Stimulated activated CD8-positive, alpha-beta memory T cell treated with anti-CD3 and anti-CD28 coated beads, Interleukin-12 subunit alpha, Interleukin-12 subunit beta, amount 100 ng/mL, for 4 hours (primary cell): ENCODE results near the gene ITSN1.
"Not testable (repeated sequence)": the region's sequence is repeated elsewhere in the genome, so short reads cannot be mapped to it uniquely, and the experiment has no call there.

Source experiments
- DNase-seq: peaks from one replicate; pipeline ENCODE4 v3.0.0-alpha.2; 2020; ENCODE audit warnings: low read depth

Gene ITSN1

DNA sequence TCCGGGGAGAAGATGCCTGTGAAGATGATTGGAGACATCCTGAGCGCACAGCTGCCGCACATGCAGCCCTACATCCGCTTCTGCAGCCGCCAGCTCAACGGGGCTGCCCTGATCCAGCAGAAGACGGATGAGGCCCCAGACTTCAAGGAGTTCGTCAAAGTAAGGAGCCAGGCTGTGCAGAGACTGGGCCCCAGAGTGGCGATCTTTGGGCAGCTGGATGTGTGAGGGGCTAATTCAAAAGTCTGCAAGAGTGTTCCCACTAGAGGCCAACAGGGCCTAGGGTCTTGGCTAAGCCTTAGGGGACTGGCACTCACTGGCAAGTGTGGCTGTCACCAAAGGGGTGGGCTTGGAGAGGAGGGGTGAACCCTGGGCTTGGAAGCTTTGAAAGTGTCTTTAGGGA lies 222.9 kb downstream of the ITSN1 start:
- no peak for DNase-seq

DNA sequence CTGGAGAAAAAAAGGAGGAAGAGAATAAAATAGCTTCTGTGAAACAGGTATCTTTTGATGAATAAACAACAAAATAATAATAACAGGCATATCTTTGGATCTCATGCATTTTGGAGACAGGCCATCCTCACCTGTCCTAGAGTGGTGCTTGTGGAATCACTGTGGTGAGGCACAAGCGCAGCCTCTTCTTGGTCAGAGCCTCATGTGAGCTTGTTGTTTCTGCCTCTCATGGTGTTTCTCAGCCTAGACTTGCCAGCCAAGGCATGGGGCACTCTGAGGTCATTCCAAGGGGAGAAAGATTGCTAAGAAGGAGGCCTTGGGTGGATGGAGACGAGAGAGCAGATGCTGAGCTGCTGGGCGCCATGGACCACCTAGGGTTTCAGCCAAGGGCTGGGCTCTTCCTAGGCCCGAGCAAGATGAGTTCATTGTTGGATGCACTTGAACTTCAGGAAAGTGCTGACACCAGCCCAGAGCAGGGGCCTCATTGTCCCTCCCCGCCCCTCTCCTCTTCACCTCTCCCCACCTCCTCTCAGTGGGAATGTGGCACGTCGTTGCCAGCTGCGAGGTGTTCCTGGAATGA lies 223.8 kb downstream of the ITSN1 start:
- no peak for DNase-seq

DNA sequence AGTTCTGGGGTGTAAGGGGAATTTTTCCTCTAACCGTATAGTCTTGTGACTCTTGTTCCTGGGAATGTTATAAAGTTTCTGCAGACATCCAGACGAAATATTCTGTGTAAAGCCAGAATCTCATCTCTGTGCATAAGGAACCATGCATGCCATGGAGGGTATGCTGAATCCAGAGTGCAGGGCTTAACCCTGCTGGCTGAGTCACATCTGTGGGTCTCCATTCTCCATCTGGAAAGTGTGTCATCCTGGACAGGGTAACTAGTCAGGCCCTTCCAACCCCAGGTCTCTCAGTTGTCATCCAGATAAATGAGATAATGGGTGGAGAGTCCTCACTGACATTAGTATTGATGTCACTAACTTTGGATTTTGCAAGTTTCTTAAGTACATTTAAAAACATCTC lies 224.5 kb downstream of the ITSN1 start:
- DNase-seq, result no peak

DNA sequence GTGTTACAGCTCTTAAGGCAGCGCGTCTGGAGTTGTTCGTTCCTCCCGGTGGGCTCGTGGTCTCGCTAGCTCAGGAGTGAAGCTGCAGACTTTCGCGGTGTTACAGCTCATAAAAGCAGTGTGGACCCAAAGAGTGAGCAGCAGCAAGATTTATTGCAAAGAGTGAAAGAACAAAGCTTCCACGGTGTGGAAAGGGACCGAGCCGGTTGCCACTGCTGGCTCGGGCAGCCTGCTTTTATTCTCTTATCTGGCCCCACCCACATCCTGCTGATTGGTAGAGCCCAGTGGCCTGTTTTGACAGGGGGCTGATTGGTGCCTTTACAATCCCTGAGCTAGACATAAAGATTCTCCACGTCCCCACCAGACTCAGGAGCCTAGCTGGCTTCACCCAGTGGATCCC lies 225.6 kb downstream of the ITSN1 start:
- not testable (repeated sequence) for DNase-seq

DNA sequence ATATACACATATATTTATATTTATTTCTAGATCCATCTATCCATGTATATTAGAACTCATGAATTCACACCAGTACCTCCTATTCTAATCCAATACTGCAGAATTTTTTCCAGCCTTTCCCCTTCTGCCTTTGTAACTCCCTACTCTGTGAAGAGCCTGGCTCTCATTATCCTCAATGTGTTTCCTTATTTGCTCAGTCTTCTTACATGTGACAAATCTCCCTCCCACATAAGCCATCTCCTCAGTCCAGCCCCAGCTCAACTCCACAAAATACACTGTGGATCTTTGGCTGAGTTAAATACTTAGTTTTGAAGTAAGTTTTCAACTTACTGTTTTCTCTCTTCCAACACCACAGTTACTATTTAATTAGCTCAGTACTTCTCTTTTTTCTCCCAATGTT lies 227.6 kb downstream of the ITSN1 start:
- no peak for DNase-seq

DNA sequence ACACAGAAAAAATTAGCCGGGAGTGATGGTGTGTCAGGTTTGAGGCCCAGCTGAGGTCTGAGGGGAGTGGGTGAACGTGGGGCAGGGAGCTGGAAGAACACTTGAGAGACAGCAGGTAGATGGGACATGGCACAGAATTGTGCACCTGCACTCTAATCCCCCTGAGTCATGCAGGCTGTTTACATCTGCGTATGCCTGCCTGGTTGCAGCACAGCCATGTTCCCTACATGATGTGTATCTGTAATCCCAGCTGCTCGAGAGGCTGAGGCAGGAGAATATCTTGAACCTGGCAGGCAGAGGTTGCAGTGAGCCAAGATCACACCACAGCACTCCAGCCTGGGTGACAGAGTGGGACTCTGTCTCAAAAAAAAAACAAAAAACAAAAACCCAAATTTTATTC lies 228.5 kb downstream of the ITSN1 start:
- no peak for DNase-seq

DNA sequence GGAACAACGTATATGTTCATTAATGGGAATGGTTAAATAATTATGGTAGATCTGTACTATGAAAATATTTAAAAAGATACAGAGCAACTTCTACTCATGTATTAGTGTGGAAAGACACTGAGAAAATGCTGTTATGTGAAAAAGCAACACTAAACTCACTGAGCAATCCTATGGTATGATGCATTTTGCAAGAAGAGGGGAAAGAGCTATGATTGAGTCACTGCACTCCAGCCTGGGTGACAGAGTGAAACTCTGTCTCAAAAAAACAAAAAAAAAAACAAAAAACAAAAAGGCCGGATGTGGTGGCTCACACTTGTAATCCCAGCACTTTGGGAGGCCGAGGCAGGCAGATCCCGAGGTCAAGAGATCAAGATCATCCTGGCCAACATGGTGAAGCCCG lies 228.9 kb downstream of the ITSN1 start:
- no peak for DNase-seq

DNA sequence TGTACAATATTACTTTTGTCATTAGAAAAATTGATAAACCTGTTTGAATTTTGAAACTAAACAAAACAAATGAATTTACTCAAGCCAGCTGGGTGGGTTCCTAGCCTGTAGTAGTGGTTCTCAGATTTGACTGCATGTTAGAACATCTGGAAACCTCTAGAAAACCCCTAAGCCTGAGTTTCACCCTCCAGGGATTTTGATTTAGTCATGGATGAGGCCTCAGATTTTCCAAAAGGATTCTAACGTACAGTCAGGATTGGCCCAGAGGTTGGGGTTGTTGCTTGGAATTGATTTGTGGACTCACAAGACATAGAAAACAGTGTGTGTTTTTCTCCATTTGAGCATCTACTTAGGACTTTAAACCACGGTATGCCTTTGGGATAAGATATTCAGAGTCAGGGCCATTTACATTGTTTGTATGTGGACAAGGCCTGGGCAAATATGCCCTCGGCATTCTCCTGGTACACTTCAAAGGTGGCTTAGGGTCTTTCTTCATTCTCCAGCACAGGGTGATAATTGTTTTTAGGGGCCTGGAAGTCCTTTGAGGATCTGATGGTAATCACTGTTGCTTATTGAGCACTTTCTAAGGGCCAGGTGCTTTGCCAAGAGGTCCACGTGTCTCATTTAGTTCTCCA lies 230.7 kb downstream of the ITSN1 start:
- DNase-seq, result no peak

DNA sequence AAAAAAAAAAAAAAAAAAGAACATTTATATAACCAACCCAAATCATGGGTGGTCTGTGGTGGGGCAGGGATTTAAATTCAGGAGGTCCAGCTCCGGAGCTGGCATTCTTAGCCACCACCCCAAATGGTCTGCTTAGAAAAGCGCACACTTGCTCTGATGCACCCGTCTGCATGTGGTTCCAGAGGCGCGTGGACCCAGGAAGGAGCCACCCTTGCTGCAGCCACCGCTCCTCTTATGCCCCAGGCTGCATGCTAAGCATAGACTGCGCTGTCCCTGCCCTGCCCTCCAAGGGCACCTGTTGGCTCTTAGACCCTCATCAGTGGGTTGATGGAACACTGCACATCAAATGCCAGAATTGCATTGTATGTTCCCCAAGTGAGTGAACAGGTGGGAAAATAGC lies 231.9 kb downstream of the ITSN1 start:
- DNase-seq, result no peak

DNA sequence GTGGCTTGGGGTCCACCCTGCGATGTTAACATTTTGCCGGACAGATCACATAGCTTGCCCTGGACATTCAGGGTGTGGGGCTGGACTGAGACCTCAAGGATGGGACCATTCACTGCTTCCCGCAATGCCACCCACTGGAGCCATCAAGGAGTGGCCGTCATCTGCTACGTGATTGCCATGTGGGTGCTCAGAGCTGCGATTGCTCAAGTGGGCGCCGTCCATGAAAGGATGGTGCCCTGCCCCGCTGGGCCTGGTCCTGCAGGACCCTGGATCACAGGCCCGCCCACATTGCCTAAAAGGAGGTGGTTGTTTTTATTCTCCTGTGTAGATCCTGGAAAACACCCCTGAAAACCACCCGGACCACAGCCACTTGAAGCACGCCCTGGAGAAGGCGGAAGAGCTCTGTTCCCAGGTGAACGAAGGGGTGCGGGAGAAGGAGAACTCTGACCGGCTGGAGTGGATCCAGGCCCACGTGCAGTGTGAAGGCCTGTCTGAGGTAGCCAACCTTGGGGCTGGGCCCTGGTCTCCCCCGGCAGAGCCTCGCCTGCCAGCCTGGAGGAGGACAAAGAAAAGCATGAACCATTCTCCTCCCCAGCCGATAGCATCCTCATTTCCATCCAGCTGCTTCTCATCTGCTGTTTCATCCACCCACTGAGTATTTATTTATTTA lies 232.9 kb downstream of the ITSN1 start:
- DNase-seq, result no peak

DNA sequence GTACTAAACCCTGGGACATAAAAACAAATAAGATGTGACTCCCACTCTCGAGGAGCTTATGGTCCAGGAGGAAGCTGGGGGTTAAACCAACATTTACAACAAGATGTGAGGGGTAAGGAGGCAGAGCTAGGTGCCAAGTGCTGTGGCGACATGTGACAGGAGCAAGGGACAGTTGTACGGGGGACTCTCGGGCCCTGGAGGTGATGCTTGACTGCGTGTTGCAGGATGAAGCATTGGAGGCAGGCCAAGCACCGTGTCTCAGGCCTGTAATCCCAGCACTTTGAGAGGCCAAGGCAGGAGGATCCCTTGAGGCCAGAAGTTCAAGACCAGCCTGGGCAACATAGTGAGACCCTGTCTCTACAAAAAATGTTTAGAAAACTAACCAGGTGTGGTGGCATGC lies 236.5 kb downstream of the ITSN1 start:
- no peak for DNase-seq

DNA sequence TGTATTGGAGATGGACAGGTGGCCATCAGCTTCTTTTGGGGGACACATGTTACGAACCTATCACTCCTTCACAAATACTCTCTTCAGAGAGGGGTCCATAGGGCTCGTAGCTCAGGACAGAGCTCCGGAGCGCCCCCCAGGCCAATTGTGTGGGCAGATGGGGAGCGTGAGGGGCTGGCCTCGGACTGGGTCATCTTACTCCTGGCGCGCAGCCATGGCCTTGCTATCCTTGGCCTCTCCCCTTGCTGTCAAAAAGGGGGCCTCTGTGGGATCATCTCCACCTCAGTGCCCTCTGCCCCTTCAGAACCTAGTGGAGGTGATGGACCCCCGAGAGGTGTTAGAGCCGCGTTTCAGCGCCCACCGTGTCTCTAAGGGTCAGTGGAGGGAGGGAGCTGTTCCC lies 238.3 kb downstream of the ITSN1 start:
- DNase-seq, result no peak

DNA sequence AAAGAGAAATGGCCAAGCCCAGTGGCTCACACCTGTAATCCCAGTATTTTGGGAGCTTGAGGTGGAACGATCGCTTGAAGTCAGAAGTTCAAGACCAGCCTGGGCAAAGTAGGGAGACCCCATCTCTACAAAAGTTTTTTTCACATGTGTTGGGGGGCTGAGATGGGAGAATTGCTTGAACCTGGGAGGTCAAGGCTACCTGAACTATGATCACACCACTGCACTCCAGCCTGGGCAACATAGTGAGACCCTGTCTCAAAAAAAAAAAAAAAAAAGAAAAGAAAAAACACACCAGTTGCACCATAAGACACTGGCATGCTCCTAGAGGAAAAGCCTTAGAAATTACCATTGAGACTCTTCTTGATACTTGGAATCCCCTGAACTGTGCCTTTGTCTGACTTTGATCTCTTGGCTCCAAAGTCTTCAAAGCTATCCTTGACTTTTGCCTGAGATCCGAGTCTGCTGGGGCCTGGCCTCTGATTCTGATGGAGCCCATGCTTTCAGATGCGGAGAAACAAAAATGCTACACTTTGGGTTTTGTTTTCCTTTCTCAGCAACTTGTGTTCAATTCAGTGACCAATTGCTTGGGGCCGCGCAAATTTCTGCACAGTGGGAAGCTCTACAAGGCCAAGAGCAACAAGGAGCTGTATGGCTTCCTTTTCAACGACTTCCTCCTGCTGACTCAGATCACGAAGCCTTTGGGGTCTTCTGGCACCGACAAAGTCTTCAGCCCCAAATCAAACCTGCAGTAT lies 239.6 kb downstream of the ITSN1 start:
- DNase-seq, result no peak

DNA sequence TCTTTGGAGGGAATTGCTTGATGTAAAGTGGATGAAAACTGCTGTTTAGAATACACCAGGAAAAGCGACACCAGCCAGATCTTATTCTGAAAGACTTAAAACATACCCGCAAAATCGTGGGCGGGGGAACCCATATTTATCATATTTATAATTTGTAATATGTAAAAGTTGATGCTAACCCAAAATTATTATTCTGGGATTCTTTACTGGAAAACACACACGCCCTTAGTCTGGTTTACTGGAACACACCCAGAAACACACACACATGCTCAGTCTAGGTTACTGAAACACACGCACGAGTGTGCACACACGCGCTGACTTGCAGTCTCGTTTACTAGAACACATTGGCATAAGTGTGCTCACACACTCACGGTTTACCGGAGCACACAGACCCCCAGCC lies 240.8 kb downstream of the ITSN1 start:
- no peak for DNase-seq

DNA sequence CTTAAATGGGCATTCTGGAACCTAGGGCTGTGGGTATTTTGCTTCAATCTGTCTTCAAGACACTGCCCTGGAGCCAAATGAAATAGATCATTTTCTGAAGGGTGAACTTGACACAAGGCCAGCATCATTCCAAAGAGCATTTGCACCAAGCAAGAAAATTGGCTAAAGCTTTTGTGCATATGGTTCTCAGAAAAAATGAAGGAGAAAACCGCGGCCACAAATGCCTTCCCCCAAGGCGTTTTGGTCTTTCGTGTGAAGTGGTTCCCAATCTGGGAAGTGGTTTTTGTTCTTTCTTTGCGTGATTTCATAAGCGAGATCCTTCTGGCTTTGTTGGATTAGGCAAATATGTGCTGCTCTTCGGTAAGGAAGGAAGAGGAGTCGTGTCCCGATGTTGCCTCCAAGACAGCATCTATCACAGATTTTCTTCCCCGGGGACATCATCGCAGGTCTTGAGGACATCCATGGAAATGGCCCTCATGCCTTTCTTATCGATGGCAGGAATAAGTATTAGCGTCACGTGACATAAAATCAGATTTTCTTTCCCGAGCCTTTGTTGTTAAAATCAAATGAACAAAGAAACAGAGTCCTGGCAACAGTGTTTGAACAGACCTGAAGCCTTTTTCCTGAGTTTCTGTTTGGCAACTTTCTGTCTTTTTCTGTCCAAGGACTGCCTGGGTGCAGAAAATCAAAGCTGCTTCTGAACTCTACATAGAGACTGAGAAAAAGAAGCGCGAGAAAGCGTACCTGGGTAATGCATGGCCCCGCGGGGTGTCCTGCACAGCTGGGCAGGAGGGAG lies 242.3 kb downstream of the ITSN1 start:
- DNase-seq, result no peak

DNA sequence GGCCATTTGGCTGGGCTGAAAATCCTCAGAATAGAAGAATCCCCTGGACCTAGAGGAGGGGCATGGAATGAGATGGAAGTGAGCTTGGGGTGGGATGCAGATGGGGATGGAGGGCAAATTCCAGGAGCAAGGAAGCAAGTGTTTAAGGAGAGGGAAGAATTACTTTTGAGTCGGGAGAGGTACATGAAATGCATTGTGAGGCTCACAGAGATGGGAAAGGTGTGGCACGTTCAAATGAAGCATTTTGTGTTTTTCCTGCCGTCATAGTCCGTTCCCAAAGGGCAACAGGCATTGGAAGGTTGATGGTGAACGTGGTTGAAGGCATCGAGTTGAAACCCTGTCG lies 242.8 kb downstream of the ITSN1 start:
- no peak for DNase-seq

DNA sequence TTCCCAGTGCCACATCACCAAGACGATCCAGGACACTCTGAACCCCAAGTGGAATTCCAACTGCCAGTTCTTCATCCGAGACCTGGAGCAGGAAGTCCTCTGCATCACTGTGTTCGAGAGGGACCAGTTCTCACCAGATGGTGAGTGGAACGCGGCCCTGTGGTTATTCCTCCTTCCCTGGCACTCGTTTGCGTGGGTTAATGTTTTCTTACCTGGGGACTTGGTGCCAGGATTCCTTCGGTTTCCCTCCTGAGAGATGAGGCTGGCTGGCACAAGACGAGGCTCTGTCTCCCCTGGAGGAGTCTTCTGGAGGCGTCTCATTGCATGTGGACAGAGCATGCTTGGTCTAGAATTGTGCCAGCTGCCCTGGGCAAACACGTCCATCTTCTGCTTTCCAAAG lies 244.0 kb downstream of the ITSN1 start:
- no peak for DNase-seq

DNA sequence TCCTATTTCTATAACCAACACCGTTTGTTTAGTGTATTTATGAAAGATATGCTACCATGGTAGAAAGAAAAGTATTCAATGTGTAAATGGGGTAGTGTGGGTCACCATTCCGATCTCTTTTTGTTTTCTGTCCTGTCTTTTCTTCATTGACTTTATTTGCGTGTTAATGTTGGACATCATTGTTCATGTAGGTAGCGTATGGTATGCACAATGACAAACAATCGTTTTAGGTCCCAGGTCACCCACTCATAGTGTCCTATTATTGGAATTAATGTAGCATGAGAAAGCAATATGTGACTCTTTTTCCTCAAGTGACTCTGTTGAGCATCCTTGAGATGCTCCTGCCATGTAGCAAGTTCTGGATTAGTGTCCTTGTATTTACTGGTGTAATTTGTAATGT lies 247.9 kb downstream of the ITSN1 start:
- no peak for DNase-seq

DNA sequence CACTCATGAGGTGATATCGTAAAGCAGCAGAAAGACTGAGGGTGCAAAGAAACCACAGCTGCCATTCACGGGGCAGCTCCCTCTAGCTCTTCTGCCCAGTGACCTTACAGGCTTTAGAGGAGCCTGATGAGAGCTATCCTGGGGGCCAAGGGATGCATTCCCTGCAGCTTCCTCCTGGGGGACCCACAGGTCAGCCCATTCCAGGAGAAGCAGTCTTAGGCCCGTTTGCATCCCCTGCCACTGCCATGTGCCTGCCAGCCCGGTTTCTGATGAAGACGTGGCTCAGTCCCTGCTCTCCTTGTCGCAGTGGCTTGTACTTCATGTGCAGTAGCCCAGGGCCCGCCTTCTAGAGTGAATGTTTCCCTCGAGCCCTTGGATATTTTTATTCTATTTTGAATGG lies 250.6 kb downstream of the ITSN1 start:
- DNase-seq, result no peak

DNA sequence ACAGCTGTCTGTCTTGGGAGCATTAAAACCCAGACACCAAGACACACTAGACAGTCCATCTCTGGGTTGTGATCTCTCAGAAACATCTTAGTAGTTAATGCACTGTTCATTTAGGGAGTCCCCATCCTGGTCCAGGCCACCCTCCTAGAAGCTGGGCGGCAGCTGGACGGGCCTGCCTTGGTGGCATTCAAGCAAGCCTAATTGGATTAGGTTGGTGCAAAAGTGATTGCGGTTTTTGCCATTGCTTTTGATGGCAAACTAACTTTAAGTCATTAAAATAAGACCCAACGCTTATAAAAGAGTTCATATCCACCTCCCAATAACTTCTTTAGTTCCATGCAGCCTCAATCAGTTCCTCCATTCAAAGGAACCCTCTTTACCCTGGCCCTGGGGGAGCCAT lies 251.6 kb downstream of the ITSN1 start:
- no peak for DNase-seq

DNA sequence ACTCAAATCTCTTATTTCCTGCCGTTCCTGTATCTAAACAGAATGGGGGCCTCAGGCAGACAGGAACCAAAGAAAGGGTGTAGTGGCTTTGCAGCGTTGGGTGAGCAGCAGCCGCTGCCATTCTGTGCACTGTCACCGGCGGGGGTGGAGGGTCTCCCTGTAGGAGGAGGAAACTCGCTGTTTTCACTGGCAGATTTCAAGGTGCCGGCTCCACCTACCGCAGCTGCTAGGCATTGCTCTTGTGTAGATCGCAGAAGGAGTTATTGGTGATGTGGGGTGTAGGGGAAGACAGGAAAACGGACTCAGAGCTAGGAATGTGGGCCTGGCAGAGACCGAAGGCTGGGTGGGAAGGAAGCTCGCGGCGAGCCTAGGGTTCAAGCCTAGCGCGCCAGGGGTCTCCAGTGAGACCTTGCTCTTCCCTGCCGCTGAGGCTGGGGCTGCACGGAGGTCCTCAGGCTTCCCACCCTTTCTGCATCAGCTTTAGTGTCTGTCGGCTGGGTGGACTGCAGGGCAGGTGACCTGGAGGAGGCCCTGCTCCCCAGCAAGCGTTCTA lies 252.5 kb downstream of the ITSN1 start:
- peak; percentile 46 for DNase-seq

DNA sequence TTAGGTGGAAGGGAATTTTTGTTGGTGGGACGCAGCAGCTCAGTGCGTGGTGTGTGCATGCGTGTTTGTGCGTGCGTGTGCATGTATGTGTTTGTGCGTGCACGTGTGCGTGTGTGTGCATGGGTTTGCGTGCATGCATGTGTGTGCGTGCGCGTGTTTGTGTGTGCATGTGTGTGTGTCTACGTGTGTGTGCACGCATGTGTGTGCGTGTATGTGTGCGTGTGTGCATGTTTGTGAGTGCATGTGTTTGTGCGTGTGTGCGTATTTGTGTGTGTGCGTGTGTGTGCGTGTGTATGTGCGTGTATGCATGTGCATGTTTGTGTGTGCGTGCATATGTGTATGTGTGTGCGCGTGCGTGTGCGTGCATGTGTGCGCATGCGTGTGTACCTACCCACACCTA lies 253.1 kb downstream of the ITSN1 start:
- DNase-seq, result no peak
